Measurements from ENCODE around the gene MMP24. TPM values are rescaled to one million over a fixed set of nuclear protein-coding genes. Genes with fewer than 3 reads are reported as not detected.

Gene MMP24
- total and polyA plus RNA-seq, 2 donors from 2014 or later, result 10.7 to 12.4 TPM

- FAIRE-seq (no peak), DNase-seq (no peak)
- intact Hi-C loops (cut with DNase I), result no loop called here
- Histone ChIP-seq H3K4me1 (ENCODE audit: control insufficient read depth in 2 of 3, insufficient read depth in 2 of 3, low read depth in 1 of 3, low read length in 3 of 3) (peaks cover 0 to 28% (median 16%) of the 10 kb centered on the region in 3 donors), H3K9me3 (ENCODE audit: control insufficient read depth in 2 of 3, insufficient read depth in 1 of 3, low read length in 3 of 3) (no peaks in the 10 kb centered on the region), H3K4me3 (ENCODE audit: low read length in 3 of 3) (no peak overlapping the region), H3K27ac (ENCODE audit: low read depth in 2 of 2, low read length in 2 of 2) (peak overlapping the region; percentile 7 to 96), H3K27me3 (ENCODE audit: control insufficient read depth, insufficient read depth, low read length) (no peaks in the 10 kb centered on the region), H3K9ac (ENCODE audit: low read length in 3 of 3) (peak overlapping the region in 1 of 3 donors; percentile 96), H3K36me3 (ENCODE audit: control insufficient read depth in 2 of 3, insufficient read depth in 3 of 3, low read length in 3 of 3) (peaks cover 9 to 54% (median 24%) of the 10 kb centered on the region in 3 donors)
- TF ChIP-seq, protein P1, sequence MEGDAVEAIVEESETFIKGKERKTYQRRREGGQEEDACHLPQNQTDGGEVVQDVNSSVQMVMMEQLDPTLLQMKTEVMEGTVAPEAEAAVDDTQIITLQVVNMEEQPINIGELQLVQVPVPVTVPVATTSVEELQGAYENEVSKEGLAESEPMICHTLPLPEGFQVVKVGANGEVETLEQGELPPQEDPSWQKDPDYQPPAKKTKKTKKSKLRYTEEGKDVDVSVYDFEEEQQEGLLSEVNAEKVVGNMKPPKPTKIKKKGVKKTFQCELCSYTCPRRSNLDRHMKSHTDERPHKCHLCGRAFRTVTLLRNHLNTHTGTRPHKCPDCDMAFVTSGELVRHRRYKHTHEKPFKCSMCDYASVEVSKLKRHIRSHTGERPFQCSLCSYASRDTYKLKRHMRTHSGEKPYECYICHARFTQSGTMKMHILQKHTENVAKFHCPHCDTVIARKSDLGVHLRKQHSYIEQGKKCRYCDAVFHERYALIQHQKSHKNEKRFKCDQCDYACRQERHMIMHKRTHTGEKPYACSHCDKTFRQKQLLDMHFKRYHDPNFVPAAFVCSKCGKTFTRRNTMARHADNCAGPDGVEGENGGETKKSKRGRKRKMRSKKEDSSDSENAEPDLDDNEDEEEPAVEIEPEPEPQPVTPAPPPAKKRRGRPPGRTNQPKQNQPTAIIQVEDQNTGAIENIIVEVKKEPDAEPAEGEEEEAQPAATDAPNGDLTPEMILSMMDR (IDR thresholded peaks at IDR 0.05; ENCODE audit: borderline replicate concordance, extremely low read depth, insufficient read depth), result no peak
Measured at GRCh38 chr20:35275741-35276251, 49.3 kb downstream of the MMP24 start.

GRCh38 chr20:35276408-35276807, 49.9 kb downstream of the MMP24 start:
- peak overlapping the region; percentile 96 for H3K27ac ChIP-seq (ENCODE audit: low read depth in 2 of 2, low read length in 2 of 2)
- peak overlapping the region in 2 of 3 donors; percentile 87 to 93 for H3K4me3 ChIP-seq (ENCODE audit: low read length in 3 of 3)
- no peaks in the 10 kb centered on the region for H3K9me3 ChIP-seq (ENCODE audit: control insufficient read depth in 2 of 3, insufficient read depth in 1 of 3, low read length in 3 of 3)
- TF ChIP-seq, protein P1 (IDR thresholded peaks at IDR 0.05; ENCODE audit: borderline replicate concordance, extremely low read depth, insufficient read depth), result no peak
- peaks cover 9 to 52% (median 26%) of the 10 kb centered on the region in 3 donors for H3K36me3 ChIP-seq (ENCODE audit: control insufficient read depth in 2 of 3, insufficient read depth in 3 of 3, low read length in 3 of 3)
- FAIRE-seq (no peak), DNase-seq (no peak)
- H3K9ac ChIP-seq (ENCODE audit: low read length in 3 of 3), result peak overlapping the region in 1 of 3 donors; percentile 96
- H3K4me1 ChIP-seq (ENCODE audit: control insufficient read depth in 2 of 3, insufficient read depth in 2 of 3, low read depth in 1 of 3, low read length in 3 of 3), result peaks cover 0 to 28% (median 16%) of the 10 kb centered on the region in 3 donors
- no peaks in the 10 kb centered on the region for H3K27me3 ChIP-seq (ENCODE audit: control insufficient read depth, insufficient read depth, low read length)
- intact Hi-C loops (cut with DNase I), result no loop called here

- TF ChIP-seq, protein P1 (IDR thresholded peaks at IDR 0.05; ENCODE audit: borderline replicate concordance, extremely low read depth, insufficient read depth), result no peak
- Histone ChIP-seq H3K4me1 (ENCODE audit: control insufficient read depth in 2 of 3, insufficient read depth in 2 of 3, low read depth in 1 of 3, low read length in 3 of 3) (peaks cover 0 to 28% (median 16%) of the 10 kb centered on the region in 3 donors), H3K27me3 (ENCODE audit: control insufficient read depth, insufficient read depth, low read length) (no peaks in the 10 kb centered on the region), H3K4me3 (ENCODE audit: low read length in 3 of 3) (peak overlapping the region; percentile 77 to 93 (median 87)), H3K9me3 (ENCODE audit: control insufficient read depth in 2 of 3, insufficient read depth in 1 of 3, low read length in 3 of 3) (no peaks in the 10 kb centered on the region), H3K36me3 (ENCODE audit: control insufficient read depth in 2 of 3, insufficient read depth in 3 of 3, low read length in 3 of 3) (peaks cover 9 to 47% (median 24%) of the 10 kb centered on the region in 3 donors), H3K27ac (ENCODE audit: low read depth in 2 of 2, low read length in 2 of 2) (peak overlapping the region; percentile 96), H3K9ac (ENCODE audit: low read length in 3 of 3) (peak overlapping the region; percentile 68 to 96 (median 93))
- intact Hi-C loops (cut with DNase I), result no loop called here
- no peak for FAIRE-seq
- peak in 1 of 5 donors; percentile 79 for DNase-seq
Measured at GRCh38 chr20:35277127-35277526, 50.6 kb downstream of the MMP24 start.

Data from kidney (tissue), 14 donors.